ENCODE measurements around the gene SHB.
A peak's percentile ranks its signal among the peaks of the same experiment; 100 is the strongest.

SHB gene

GRCh38 chr9:38003946-38004808 is 64.8 kb downstream of the SHB start:
- DNase-seq, result no peak

- no peak for DNase-seq
These were observed 65.8 kb downstream of the SHB start for GRCh38 chr9:38003230-38003629.

- DNase-seq, result no peak
These were observed 67.6 kb downstream of the SHB start for GRCh38 chr9:38001430-38001829.

GRCh38 chr9:38000735-38001134 is 68.3 kb downstream of the SHB start:
- DNase-seq, result no peak

- DNase-seq, result no peak
These were observed 68.7 kb downstream of the SHB start for GRCh38 chr9:38000332-38000731.

- no peak for DNase-seq
These were observed 69.3 kb downstream of the SHB start for GRCh38 chr9:37999588-38000189.

- DNase-seq, result no peak
These were observed 70.0 kb downstream of the SHB start for GRCh38 chr9:37998881-37999587.

GRCh38 chr9:37997636-37998374 is 71.2 kb downstream of the SHB start:
- DNase-seq, result no peak

- no peak for DNase-seq
These were observed 72.2 kb downstream of the SHB start for GRCh38 chr9:37996819-37997217.

GRCh38 chr9:37995961-37996818 is 72.8 kb downstream of the SHB start:
- no peak for DNase-seq

GRCh38 chr9:37995348-37995737 is 73.7 kb downstream of the SHB start:
- DNase-seq, result no peak

GRCh38 chr9:37994639-37995347 is 74.2 kb downstream of the SHB start:
- DNase-seq, result peak; percentile 68 to 75

- no peak for DNase-seq
These were observed 76.1 kb downstream of the SHB start for GRCh38 chr9:37992924-37993349.

- DNase-seq, result no peak
These were observed 78.5 kb downstream of the SHB start for GRCh38 chr9:37990404-37991015.

- no peak for DNase-seq
These were observed 79.3 kb downstream of the SHB start for GRCh38 chr9:37989701-37990100.

- no peak for DNase-seq
These were observed 80.4 kb downstream of the SHB start for GRCh38 chr9:37988602-37989001.

- no peak for DNase-seq
These were observed 81.0 kb downstream of the SHB start for GRCh38 chr9:37988041-37988440.

- DNase-seq, result no peak
These were observed 81.5 kb downstream of the SHB start for GRCh38 chr9:37987467-37987981.

GRCh38 chr9:37986771-37987258 is 82.2 kb downstream of the SHB start:
- no peak for DNase-seq

- DNase-seq, result no peak
These were observed 83.0 kb downstream of the SHB start for GRCh38 chr9:37986001-37986400.
